GM12891 (cell line): Measurements from ENCODE around the gene GBP3.

Source experiments
- PAX5 ChIP-seq: IDR thresholded peaks from 2 replicates; pipeline ENCODE4 v1.6.1; 2011; ENCODE audit warnings: low read length, moderate library complexity, mild to moderate bottlenecking; ENCODE audit not compliant: insufficient read depth, severe bottlenecking
- POLR2A ChIP-seq: IDR thresholded peaks from 2 replicates; pipeline ENCODE4 v1.6.1; 2011; ENCODE audit warnings: low read depth, low read length, control low read depth
- POLR2AphosphoS5 ChIP-seq: IDR thresholded peaks from 2 replicates; pipeline ENCODE4 v1.6.1; 2011; ENCODE audit warnings: low read depth, low read length, control low read depth

- TF ChIP-seq POLR2AphosphoS5: no peak
- TF ChIP-seq PAX5: no peak
- no peak for TF ChIP-seq POLR2A
These were observed 38.7 kb downstream of the GBP3 start for GRCh38 chr1:88983791-88984559.
